AG04450 (cell line): ENCODE data around the gene BATF3. TPM values are rescaled to one million over a fixed set of nuclear protein-coding genes. Genes with fewer than 3 reads are reported as not detected.

Experiments used
- CTCF ChIA-PET: fragments of 300-600, 350-600 bp; formaldehyde crosslinking; extraction: SDS; loops from one replicate; lab custom pipeline; 2022; ENCODE audit warnings: antibody characterized with exemption, inconsistent platforms; lab: Charles Lee
- POLR2A ChIA-PET: fragments of 350-600 bp; formaldehyde crosslinking; extraction: SDS; loops from one replicate; lab custom pipeline; 2021; ENCODE audit warnings: antibody characterized with exemption, inconsistent platforms; lab: Yijun Ruan, JAX
- DNase-seq: peaks from one replicate; pipeline ENCODE4 v3.0.0-alpha.2; 2011; ENCODE audit warnings: low read depth, low spot score
- H3K27ac ChIP-seq: one replicate; pipeline ENCODE4 v1.5.1; 2012; ENCODE audit warnings: low read depth, low read length, control low read depth
- H3K27me3 ChIP-seq: one replicate; pipeline ENCODE4 v1.6.0; 2012; ENCODE audit warnings: low read length; ENCODE audit not compliant: control insufficient read depth, insufficient read depth
- H3K4me3 ChIP-seq: 2 replicates; pipeline ENCODE4 v1.5.1; 2011; ENCODE audit warnings: mild to moderate bottlenecking, low read depth, low read length, control low read depth
- H3K9me3 ChIP-seq: 2 replicates; pipeline ENCODE4 v1.5.1; 2012; ENCODE audit warnings: low read length; ENCODE audit not compliant: control insufficient read depth, insufficient read depth
- polyA plus RNA-seq: library from polyadenylated mRNA; depleted of rRNA; stranded (reverse); fragments of >200 nt; gene quantifications from 2 replicates; pipeline ENCODE4 v1.2.3, GENCODE V29; 2011
- TF ChIP-seq, protein P1 (sequence below): IDR thresholded peaks from 2 replicates; pipeline ENCODE4 v1.5.1; 2011; ENCODE audit warnings: low read depth, low read length, control low read depth, inconsistent platforms

The BATF3 gene
- polyA plus RNA-seq, 1 experiment, result 1.4 TPM

DNA sequence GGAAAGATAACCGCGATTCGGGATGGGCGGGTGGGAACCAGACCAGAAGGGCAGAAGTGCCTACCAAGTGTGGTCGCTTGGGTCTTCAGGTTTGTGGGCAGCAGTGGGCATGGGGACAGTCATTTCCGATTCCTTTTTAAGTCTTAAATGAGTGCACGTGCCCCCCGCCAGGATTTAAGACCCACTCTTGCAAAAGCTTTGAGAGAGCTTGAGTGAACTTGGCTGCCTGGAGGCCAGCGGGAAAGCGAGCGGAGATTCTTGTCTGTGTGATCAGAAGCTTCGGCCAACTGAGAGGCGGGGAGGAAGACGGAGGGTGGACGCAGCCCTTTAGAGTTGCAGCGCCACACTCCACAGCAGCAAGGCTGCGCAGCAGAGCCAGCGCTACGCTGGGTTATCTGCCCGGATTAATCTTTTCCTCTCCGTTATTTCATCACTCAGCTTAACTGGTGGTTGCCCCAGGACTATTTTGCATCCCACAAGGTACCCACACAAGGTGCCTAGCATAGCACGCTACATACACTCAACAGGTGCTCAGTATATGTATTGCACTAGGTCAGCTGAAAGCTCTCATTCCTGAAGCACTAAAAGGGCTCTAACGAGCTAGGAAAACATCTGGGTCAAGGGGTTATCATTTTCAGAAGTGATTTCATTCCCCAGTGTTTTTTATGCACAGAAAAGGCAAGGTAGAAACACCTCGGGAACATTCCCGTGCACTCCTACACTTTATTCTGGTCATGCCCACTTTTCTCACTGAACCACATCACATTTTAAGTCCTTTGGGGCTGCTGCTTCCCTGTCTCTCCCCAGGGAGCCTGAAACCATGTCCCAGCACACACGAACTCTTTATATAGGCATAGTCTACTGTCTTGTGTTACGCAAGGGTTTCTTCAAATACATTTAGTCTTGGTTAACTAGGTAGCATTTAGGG, 1.5 kb upstream of the BATF3 start:
- CTCF ChIA-PET, result interaction anchor here (0.6 to 1.6 kb wide), 8 partner anchors 10 to 224 kb away, joined by 3 to 8 read pairs (median 4); no protein-coding TSS in a partner anchor
- H3K4me3 ChIP-seq, result peak overlapping the region; percentile 66
- H3K27ac ChIP-seq, result no peak overlapping the region
- H3K9me3 ChIP-seq, result no peaks in the 10 kb centered on the region; the same call in 1 of the 2 replicates
- TF ChIP-seq, protein P1, sequence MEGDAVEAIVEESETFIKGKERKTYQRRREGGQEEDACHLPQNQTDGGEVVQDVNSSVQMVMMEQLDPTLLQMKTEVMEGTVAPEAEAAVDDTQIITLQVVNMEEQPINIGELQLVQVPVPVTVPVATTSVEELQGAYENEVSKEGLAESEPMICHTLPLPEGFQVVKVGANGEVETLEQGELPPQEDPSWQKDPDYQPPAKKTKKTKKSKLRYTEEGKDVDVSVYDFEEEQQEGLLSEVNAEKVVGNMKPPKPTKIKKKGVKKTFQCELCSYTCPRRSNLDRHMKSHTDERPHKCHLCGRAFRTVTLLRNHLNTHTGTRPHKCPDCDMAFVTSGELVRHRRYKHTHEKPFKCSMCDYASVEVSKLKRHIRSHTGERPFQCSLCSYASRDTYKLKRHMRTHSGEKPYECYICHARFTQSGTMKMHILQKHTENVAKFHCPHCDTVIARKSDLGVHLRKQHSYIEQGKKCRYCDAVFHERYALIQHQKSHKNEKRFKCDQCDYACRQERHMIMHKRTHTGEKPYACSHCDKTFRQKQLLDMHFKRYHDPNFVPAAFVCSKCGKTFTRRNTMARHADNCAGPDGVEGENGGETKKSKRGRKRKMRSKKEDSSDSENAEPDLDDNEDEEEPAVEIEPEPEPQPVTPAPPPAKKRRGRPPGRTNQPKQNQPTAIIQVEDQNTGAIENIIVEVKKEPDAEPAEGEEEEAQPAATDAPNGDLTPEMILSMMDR, result peak; percentile 36; the same call in 1 of the 2 replicates
- peaks cover 4% of the 10 kb centered on the region for H3K27me3 ChIP-seq
- DNase-seq, result peak; percentile 15
- POLR2A ChIA-PET, result interaction anchor here (0.6 to 0.8 kb wide), 2 partner anchors 93 to 387 kb away, joined by 4 to 7 read pairs; partner anchors contain the start of gene ATF3

DNA sequence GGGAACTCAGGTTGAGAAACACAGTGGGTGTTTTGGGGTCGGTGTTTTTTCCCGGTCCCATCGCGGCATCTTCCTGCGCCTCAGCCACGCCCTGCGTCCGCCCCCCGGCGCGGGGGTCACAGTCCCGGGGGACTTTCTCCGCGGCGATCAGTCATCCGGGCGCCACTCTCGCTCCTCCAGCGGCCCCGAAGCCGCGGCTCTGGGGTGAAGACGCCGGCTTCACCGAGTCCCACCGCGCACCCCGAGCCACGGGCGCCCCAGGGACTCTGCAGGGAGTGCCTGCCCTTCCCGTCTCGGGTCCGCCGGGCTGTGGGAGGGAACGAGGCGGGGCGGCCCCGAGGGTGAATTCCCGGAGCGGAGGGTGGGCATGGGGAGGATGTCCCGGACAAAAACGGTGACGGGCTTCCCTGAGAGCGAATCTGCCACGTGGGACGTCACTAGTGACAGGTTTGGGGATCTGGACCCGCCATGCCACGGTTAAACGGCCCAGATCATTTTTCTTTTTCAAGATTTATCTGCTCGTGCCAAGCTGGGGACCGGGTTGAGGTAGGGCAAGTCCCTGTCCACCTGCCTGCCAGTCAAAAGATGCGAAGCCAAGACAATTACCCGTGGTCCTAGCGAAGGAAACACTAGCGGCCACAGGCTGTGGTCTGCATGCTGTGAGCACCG, 717 bp upstream of the BATF3 start:
- H3K27me3 ChIP-seq, result peaks cover 4% of the 10 kb centered on the region
- CTCF ChIA-PET, result interaction anchor here (1.1 kb wide), 1 partner anchor 10 kb away, joined by 3 read pairs; no protein-coding TSS in a partner anchor
- H3K27ac ChIP-seq, result no peak overlapping the region
- DNase-seq, result no peak
- POLR2A ChIA-PET, result interaction anchor here (0.6 to 0.8 kb wide), 2 partner anchors 92 to 386 kb away, joined by 4 to 7 read pairs; partner anchors contain the start of gene ATF3
- TF ChIP-seq, protein P1, result no peak
- no peaks in the 10 kb centered on the region; the same call in 1 of the 2 replicates for H3K9me3 ChIP-seq
- peak overlapping the region; percentile 66 for H3K4me3 ChIP-seq

DNA sequence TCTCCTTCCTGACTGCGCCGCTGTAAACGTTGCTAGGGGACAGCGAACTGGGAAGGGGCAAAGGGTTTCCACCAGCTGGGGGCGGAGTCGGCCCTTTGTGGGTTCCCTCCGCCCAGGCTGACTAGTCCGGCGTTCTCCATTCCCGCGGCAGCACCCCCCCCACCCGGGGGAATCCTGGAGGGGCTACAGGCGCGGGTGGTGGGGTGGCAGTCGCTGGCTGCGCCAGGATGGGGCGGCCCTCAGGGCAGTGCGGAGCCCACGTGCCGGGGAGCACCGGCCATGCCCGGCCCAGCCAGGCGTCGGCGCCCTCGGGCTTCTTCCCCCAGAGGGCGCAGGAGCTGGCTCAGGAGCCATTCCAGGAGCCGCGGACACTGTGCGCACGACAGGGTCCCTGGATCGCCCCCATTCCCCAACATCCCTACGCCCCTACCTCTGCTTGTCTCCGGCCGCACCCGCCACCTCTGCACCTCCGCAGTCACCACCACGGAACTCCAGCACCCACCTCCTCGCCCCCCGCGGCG, 476 bp downstream of the BATF3 start:
- DNase-seq, result no peak
- TF ChIP-seq, protein P1, result peak; percentile 56
- peaks cover 4% of the 10 kb centered on the region for H3K27me3 ChIP-seq
- ChIA-PET CTCF (interaction anchor here (0.6 to 1.8 kb wide), 7 partner anchors 9 to 99 kb away, joined by 3 to 9 read pairs (median 5); no protein-coding TSS in a partner anchor), POLR2A (interaction anchor here (0.6 kb wide), 1 partner anchor 464 kb away, joined by 3 read pairs; no protein-coding TSS in a partner anchor)
- H3K4me3 ChIP-seq, result peak overlapping the region; percentile 66
- H3K9me3 ChIP-seq, result no peaks in the 10 kb centered on the region; the same call in 1 of the 2 replicates
- no peak overlapping the region for H3K27ac ChIP-seq

DNA sequence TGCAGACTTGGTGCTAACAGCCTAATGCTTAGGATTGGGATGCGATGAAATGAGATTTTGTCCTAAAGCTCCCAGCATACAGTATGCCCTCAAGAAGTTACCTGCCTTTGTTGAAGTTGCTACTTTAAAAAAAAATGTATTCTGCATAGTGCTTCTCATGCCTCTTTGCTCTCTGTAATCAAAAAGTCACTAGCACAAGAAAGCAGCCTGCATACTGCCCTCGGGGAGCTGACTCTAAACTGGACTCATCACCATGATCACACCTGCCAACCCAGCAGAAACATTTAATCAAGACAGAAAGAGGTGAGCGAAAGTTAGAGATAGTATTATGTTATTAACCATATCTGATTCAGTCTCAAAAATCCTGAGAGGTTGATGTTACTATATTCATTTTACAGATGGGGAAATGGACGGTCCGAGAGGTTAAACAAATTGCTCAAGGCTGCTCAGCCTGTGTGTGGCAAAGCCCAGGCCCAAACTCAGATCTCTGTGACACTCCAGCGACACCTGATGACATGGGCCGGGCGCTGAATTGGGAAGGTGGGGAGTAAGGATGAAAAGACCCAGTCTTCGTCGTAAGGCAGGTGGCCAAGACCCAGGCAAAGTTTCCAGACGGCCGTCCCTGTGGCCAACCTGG, 1.1 kb downstream of the BATF3 start:
- no peak overlapping the region for H3K27ac ChIP-seq
- ChIA-PET POLR2A (interaction anchor here (0.6 kb wide), 1 partner anchor 464 kb away, joined by 3 read pairs; no protein-coding TSS in a partner anchor), CTCF (interaction anchor here (0.6 to 1.8 kb wide), 5 partner anchors 25 to 221 kb away, joined by 3 to 9 read pairs (median 4); no protein-coding TSS in a partner anchor)
- H3K27me3 ChIP-seq, result peaks cover 4% of the 10 kb centered on the region
- no peaks in the 10 kb centered on the region; the same call in 1 of the 2 replicates for H3K9me3 ChIP-seq
- TF ChIP-seq, protein P1, result no peak
- H3K4me3 ChIP-seq, result peak overlapping the region; percentile 66
- no peak for DNase-seq
